ENCODE data around the gene SLC48A1. TPM values are rescaled to one million over a fixed set of nuclear protein-coding genes. Genes with fewer than 3 reads are reported as not detected.
A peak's percentile ranks its signal among the peaks of the same experiment; 100 is the strongest.

SLC48A1 gene
- total RNA-seq, 1 experiment from 2014 or later: 17.6 TPM

DNA sequence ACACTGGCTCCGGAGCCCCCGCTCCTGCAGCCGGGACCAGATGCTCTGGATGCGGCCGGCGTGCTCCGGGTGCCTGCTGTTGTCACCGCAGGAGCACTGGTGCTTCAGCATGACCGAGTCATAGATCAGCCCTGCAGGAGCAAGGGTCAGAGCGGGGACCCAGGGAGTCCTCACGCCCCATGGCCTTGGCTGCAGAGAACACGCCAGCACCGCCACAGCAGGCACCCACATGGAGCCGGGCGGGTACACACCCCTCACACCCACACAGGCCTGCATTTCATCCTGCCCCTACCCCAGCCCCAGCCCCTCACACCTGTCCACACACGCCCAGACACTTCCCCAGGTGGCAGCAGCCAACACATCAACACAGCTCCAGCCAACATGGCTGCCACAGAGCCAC lies 18.8 kb downstream of the SLC48A1 start:
- no peak for DNase-seq
- Histone ChIP-seq H3K27me3 (no peaks in the 10 kb centered on the region), H3K9me3 (no peaks in the 10 kb centered on the region), H3K4me3 (no peak overlapping the region), H3K36me3 (peaks cover 64% of the 10 kb centered on the region)

- no peak for DNase-seq
- Histone ChIP-seq H3K9me3 (no peaks in the 10 kb centered on the region), H3K4me3 (no peak overlapping the region), H3K36me3 (peaks cover 56% of the 10 kb centered on the region), H3K27me3 (no peaks in the 10 kb centered on the region)
Measured at GRCh38 chr12:47793015-47793681, 20.1 kb downstream of the SLC48A1 start.

DNA sequence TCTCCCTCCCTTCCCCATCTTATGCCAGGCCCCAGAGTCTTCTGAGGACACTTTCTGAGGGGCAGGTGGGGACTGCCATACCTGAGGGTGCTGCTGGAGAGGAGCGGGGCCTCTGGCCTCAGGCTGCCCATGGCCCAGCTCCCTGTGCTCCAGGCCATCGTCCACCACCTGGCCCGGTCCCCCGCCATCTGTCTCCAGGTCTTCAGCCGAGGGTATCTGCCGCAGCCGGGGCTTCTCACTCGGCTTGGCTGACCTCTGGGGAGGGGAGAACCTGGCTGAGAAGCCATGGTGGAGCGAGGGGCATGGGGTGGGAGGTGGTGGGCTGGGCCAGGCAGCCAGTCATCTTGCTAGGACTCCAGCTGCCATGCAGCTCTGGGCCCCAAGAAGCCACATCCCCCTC lies 21.6 kb downstream of the SLC48A1 start:
- DNase-seq: no peak
- Histone ChIP-seq H3K27me3 (no peaks in the 10 kb centered on the region), H3K9me3 (no peaks in the 10 kb centered on the region), H3K4me3 (no peak overlapping the region), H3K36me3 (peaks cover 48% of the 10 kb centered on the region)

GRCh38 chr12:47795121-47795813 lies 22.2 kb downstream of the SLC48A1 start:
- H3K36me3 ChIP-seq: peaks cover 45% of the 10 kb centered on the region
- no peak overlapping the region for H3K4me3 ChIP-seq
- DNase-seq: no peak
- H3K27me3 ChIP-seq: no peaks in the 10 kb centered on the region
- H3K9me3 ChIP-seq: no peaks in the 10 kb centered on the region

DNA sequence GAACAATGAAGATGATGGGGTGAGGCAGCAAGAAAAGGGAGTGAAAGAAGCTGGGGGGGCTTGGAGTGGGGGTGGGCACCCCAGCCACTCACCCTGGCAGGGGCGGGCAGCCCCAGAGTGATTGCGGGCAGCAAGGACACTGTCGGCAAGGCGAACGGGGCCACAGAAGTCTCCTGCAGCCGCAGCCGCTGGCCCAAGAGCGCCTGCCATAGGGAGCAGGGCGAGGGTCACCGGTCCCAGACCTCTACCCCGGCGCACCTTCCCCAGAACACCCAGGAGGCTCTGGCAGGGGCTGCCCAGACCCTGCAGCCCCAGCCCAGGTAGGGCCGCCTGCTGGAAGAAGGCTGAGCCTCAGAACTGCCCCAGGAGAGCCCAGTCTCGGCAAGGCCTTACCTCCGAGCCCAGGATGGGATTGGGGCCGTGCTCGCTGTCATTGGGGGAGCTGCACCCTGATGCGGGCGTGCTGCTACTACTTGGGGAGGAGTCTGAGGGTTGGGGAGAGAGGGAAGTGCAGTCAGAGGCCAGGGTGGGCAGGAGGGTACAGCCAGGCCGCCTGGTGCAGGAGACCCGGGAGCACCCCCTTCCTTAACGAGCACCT lies 22.9 kb downstream of the SLC48A1 start:
- no peaks in the 10 kb centered on the region for H3K9me3 ChIP-seq
- H3K4me3 ChIP-seq: no peak overlapping the region
- no peak for DNase-seq
- H3K36me3 ChIP-seq: peaks cover 47% of the 10 kb centered on the region
- no peaks in the 10 kb centered on the region for H3K27me3 ChIP-seq

DNA sequence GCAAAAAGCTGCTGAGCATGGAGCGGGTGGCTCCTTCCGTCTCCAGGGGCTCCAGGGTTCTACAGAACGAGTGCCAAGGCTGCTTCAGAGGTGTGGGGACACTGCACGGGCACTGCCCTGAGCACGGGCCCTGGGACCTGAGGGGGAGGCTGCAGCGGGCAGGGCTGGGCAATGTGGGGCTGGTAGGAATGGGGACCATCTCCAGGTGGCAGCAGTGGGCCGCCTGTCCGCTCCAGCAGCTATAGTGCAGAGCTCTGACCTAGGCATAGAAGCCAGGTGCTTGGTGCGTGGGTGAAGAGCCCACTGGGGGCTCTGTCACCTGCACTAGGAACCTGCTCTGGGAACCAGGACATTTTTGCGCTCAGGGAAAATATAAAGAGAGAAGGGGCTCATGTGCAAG lies 24.4 kb downstream of the SLC48A1 start:
- H3K4me3 ChIP-seq: no peak overlapping the region
- no peaks in the 10 kb centered on the region for H3K27me3 ChIP-seq
- peaks cover 55% of the 10 kb centered on the region for H3K36me3 ChIP-seq
- DNase-seq: no peak
- H3K9me3 ChIP-seq: no peaks in the 10 kb centered on the region

GRCh38 chr12:47798382-47798948 lies 25.4 kb downstream of the SLC48A1 start:
- no peaks in the 10 kb centered on the region for H3K9me3 ChIP-seq
- H3K36me3 ChIP-seq: peaks cover 55% of the 10 kb centered on the region
- DNase-seq: no peak
- no peak overlapping the region for H3K4me3 ChIP-seq
- no peaks in the 10 kb centered on the region for H3K27me3 ChIP-seq

- no peaks in the 10 kb centered on the region for H3K27me3 ChIP-seq
- no peak overlapping the region for H3K4me3 ChIP-seq
- H3K36me3 ChIP-seq: peaks cover 54% of the 10 kb centered on the region
- H3K9me3 ChIP-seq: no peaks in the 10 kb centered on the region
- DNase-seq: peak; percentile 62
Measured at GRCh38 chr12:47799357-47799955, 26.4 kb downstream of the SLC48A1 start.

GRCh38 chr12:47800582-47800981 lies 27.5 kb downstream of the SLC48A1 start:
- Histone ChIP-seq H3K4me3 (no peak overlapping the region), H3K27me3 (no peaks in the 10 kb centered on the region), H3K9me3 (no peaks in the 10 kb centered on the region), H3K36me3 (peaks cover 48% of the 10 kb centered on the region)
- no peak for DNase-seq

GRCh38 chr12:47801170-47801903 lies 28.3 kb downstream of the SLC48A1 start:
- DNase-seq: no peak
- Histone ChIP-seq H3K36me3 (peaks cover 47% of the 10 kb centered on the region), H3K9me3 (no peaks in the 10 kb centered on the region), H3K27me3 (no peaks in the 10 kb centered on the region), H3K4me3 (no peak overlapping the region)

DNA sequence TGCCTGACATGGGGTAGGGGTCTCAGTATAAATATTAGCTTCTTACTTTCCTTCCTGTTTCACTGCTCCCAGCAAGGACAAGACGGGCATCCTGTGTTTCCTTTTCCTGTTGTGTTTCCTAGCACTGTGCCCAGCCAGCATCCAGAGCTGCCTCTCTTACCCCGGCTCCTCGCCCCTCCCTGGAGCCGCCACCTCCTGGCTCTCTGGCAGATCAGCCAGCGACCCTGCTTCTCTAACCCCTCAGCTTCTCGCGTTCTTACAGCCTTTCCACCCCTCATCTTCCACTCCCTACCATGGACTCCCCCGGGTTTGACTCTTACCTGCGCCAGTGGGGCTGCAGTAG lies 28.8 kb downstream of the SLC48A1 start:
- H3K9me3 ChIP-seq: no peaks in the 10 kb centered on the region
- peaks cover 44% of the 10 kb centered on the region for H3K36me3 ChIP-seq
- no peak for DNase-seq
- H3K4me3 ChIP-seq: no peak overlapping the region
- H3K27me3 ChIP-seq: no peaks in the 10 kb centered on the region

GRCh38 chr12:47802312-47802711 lies 29.3 kb downstream of the SLC48A1 start:
- Histone ChIP-seq H3K36me3 (peaks cover 42% of the 10 kb centered on the region), H3K9me3 (no peaks in the 10 kb centered on the region), H3K27me3 (no peaks in the 10 kb centered on the region), H3K4me3 (no peak overlapping the region)
- no peak for DNase-seq

DNA sequence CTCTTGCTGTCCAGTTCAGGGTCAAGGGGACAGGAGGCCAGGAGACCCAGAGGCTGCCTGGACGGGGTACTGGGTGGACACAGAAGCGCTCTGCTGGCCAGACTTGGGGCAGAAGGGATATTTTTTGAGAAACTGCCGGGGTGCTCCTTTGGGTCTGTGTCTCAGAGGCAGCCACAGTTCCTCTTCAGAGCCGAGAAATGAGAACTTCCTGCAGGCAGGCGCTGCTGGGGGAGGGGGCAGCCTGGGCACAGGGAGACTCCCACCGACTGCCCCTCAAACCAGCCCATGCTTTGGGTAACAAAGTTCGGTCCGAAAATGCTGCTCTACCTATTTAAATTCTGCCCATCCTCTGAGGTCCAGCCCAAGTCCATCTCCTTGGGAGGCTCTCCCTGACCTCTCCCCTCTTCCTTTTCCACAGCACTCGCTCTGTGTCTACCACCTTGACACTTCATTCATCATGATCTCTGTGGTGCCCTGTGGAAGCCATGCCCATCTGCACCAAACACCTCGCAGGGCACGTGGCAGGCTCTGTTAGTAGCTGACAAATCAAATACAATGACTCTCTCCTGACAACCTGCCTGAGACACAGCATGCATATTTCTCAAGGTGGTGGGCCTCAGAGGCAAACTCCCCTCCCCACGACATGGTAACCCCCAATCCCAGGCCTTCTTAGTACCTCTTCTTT lies 30.3 kb downstream of the SLC48A1 start:
- Histone ChIP-seq H3K27me3 (no peaks in the 10 kb centered on the region), H3K4me3 (no peak overlapping the region), H3K36me3 (peaks cover 39% of the 10 kb centered on the region), H3K9me3 (no peaks in the 10 kb centered on the region)
- DNase-seq: no peak

- Histone ChIP-seq H3K36me3 (peaks cover 38% of the 10 kb centered on the region), H3K27me3 (no peaks in the 10 kb centered on the region), H3K4me3 (no peak overlapping the region), H3K9me3 (no peaks in the 10 kb centered on the region)
- no peak for DNase-seq
Measured at GRCh38 chr12:47804171-47804570, 31.1 kb downstream of the SLC48A1 start.

DNA sequence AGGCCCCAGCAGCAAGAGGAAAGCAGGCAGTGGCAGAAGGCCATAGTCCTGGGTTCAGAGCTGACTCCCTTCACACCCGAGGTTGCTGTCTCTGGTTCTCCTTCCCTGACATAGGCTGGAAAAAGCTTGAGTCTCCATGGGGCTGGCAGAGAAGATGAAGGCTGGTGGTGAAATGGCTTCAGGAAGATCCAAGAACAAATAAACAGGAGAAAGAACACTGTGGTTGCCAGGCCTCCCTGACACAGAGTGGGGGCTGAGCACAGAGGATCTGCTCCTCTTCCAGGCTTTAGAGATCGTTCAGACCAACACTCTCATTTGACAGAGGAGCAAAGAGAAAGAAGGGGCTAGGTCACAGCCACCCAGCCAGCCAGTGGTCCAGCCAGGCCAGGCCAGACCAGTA lies 32.4 kb downstream of the SLC48A1 start:
- no peaks in the 10 kb centered on the region for H3K27me3 ChIP-seq
- H3K4me3 ChIP-seq: no peak overlapping the region
- DNase-seq: peak; percentile 30
- H3K9me3 ChIP-seq: no peaks in the 10 kb centered on the region
- peaks cover 38% of the 10 kb centered on the region for H3K36me3 ChIP-seq

- no peak overlapping the region for H3K4me3 ChIP-seq
- H3K9me3 ChIP-seq: no peaks in the 10 kb centered on the region
- no peaks in the 10 kb centered on the region for H3K27me3 ChIP-seq
- DNase-seq: no peak
- peaks cover 37% of the 10 kb centered on the region for H3K36me3 ChIP-seq
Measured at GRCh38 chr12:47807338-47807737, 34.3 kb downstream of the SLC48A1 start.

All from MG63 (cell line).